ENCODE results near the gene CD6.

Gene CD6

GRCh38 chr11:60934790-60935605, 36.5 kb upstream of the CD6 start:
- no peak for DNase-seq (ENCODE audit: low read depth in 1 of 2, low spot score in 1 of 2)

GRCh38 chr11:60935676-60936442, 35.6 kb upstream of the CD6 start:
- DNase-seq (ENCODE audit: low read depth in 1 of 2, low spot score in 1 of 2): no peak

GRCh38 chr11:60936467-60937143, 34.9 kb upstream of the CD6 start:
- DNase-seq (ENCODE audit: low read depth in 1 of 2, low spot score in 1 of 2): no peak

GRCh38 chr11:60937144-60937527, 34.3 kb upstream of the CD6 start:
- no peak for DNase-seq (ENCODE audit: low read depth in 1 of 2, low spot score in 1 of 2)

GRCh38 chr11:60937811-60938210, 33.7 kb upstream of the CD6 start:
- no peak for DNase-seq (ENCODE audit: low read depth in 1 of 2, low spot score in 1 of 2)

GRCh38 chr11:60938500-60938899, 33.0 kb upstream of the CD6 start:
- DNase-seq (ENCODE audit: low read depth in 1 of 2, low spot score in 1 of 2): no peak

GRCh38 chr11:60939301-60939700, 32.2 kb upstream of the CD6 start:
- DNase-seq (ENCODE audit: low read depth in 1 of 2, low spot score in 1 of 2): no peak

- no peak for DNase-seq (ENCODE audit: low read depth in 1 of 2, low spot score in 1 of 2)
Observed at GRCh38 chr11:60939855-60940254, 31.6 kb upstream of the CD6 start.

- no peak for DNase-seq (ENCODE audit: low read depth in 1 of 2, low spot score in 1 of 2)
Observed at GRCh38 chr11:60941371-60942119, 29.9 kb upstream of the CD6 start.

- DNase-seq (ENCODE audit: low read depth in 1 of 2, low spot score in 1 of 2): no peak
Observed at GRCh38 chr11:60942219-60942618, 29.3 kb upstream of the CD6 start.

GRCh38 chr11:60942970-60943565, 28.4 kb upstream of the CD6 start:
- no peak for DNase-seq (ENCODE audit: low read depth in 1 of 2, low spot score in 1 of 2)

- no peak for DNase-seq (ENCODE audit: low read depth in 1 of 2, low spot score in 1 of 2)
Observed at GRCh38 chr11:60944490-60945294, 26.8 kb upstream of the CD6 start.

GRCh38 chr11:60945295-60945667, 26.2 kb upstream of the CD6 start:
- DNase-seq (ENCODE audit: low read depth in 1 of 2, low spot score in 1 of 2): no peak

GRCh38 chr11:60946601-60947264, 24.7 kb upstream of the CD6 start:
- DNase-seq (ENCODE audit: low read depth in 1 of 2, low spot score in 1 of 2): no peak

- DNase-seq (ENCODE audit: low read depth in 1 of 2, low spot score in 1 of 2): no peak
Observed at GRCh38 chr11:60947700-60948099, 23.8 kb upstream of the CD6 start.

- no peak for DNase-seq (ENCODE audit: low read depth in 1 of 2, low spot score in 1 of 2)
Observed at GRCh38 chr11:60948250-60948649, 23.2 kb upstream of the CD6 start.

- DNase-seq (ENCODE audit: low read depth in 1 of 2, low spot score in 1 of 2): no peak
Observed at GRCh38 chr11:60950024-60950423, 21.5 kb upstream of the CD6 start.

- no peak for DNase-seq (ENCODE audit: low read depth in 1 of 2, low spot score in 1 of 2)
Observed at GRCh38 chr11:60950933-60951605, 20.4 kb upstream of the CD6 start.

GRCh38 chr11:60951606-60951903, 19.9 kb upstream of the CD6 start:
- no peak for DNase-seq (ENCODE audit: low read depth in 1 of 2, low spot score in 1 of 2)
